Endothelial cell of hepatic sinusoid (primary cell): ENCODE measurements around the gene OR2Z1.
"Not testable (repeated sequence)": the region's sequence is repeated elsewhere in the genome, so short reads cannot be mapped to it uniquely, and the experiment has no call there.

Experiments used
- in situ Hi-C: cut with HindIII; loops from 2 replicates; pipeline ENCODE4 v1.10.0; 2017; ENCODE audit warnings: low sequenced_read_pairs

OR2Z1 gene

GRCh38 chr19:8700956-8701355, 20.5 kb upstream of the OR2Z1 start:
- in situ Hi-C loops: no loop called here

DNA sequence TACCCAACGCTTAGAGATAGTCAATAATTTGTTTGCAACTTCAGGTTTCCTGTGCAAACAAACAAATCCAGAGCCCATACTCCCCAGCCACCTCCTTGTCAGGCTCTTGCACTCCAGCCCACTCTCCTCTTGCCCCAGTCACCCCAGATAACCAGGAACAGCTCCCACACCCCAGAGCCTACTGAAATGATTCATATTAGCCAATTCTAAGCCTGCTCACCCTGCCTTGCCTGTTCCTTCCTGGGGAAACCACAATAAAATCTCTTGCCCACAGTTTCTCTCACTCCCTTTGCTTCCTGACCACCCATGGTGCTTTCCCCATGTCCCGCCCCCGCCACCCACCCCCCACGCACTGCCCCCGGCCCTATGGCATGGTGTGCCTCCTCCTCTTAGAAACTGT, 19.1 kb upstream of the OR2Z1 start:
- in situ Hi-C loops: no loop called here

- in situ Hi-C loops: no loop called here
Measured at GRCh38 chr19:8703223-8703622, 18.2 kb upstream of the OR2Z1 start.

- in situ Hi-C loops: not testable (repeated sequence)
Measured at GRCh38 chr19:8705304-8705703, 16.1 kb upstream of the OR2Z1 start.

GRCh38 chr19:8705742-8706141, 15.7 kb upstream of the OR2Z1 start:
- in situ Hi-C loops: no loop called here

DNA sequence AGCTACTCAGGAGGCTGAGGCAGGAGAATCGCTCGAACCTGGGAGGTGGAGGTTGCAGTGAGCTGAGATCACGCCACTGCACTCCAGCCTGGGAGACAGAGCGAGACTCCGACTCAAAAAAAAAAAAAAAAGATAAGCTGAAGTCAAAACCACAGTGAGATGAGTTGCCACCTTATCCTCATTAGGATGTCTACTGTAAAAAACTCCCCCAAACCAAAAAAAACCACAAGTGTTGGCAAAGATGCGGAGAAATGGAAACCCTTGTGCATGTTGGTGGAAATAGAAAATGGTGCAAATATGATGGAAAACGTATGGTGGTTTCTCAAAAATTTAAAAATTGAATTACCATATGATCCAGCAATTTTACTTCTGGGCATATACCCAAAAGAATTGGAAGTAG, 11.1 kb upstream of the OR2Z1 start:
- in situ Hi-C loops: not testable (repeated sequence)

DNA sequence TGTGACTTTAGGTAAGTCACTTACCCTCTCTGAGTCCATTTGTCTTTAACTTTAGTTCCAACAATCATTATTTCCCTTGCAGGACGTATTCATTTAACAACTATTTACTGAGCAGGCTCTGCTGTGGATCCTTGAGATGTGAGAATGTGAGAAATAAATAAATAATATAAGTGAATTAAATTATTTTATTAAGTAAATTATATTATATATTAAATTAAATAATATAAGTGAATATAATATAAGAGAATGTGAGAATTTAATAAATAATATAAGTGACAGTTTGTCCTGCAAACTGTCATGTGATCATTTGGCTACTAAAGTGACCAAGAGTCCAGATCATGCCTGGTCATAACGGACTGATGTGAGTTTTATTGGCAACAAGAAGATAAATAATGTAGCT, 598 bp downstream of the OR2Z1 start:
- in situ Hi-C loops: no loop called here

- in situ Hi-C loops: no loop called here
Measured at GRCh38 chr19:8724276-8724675, 2.8 kb downstream of the OR2Z1 start.

GRCh38 chr19:8731428-8732169, 10.2 kb downstream of the OR2Z1 start:
- in situ Hi-C loops: no loop called here

GRCh38 chr19:8738377-8738776, 16.9 kb downstream of the OR2Z1 start:
- in situ Hi-C loops: no loop called here

DNA sequence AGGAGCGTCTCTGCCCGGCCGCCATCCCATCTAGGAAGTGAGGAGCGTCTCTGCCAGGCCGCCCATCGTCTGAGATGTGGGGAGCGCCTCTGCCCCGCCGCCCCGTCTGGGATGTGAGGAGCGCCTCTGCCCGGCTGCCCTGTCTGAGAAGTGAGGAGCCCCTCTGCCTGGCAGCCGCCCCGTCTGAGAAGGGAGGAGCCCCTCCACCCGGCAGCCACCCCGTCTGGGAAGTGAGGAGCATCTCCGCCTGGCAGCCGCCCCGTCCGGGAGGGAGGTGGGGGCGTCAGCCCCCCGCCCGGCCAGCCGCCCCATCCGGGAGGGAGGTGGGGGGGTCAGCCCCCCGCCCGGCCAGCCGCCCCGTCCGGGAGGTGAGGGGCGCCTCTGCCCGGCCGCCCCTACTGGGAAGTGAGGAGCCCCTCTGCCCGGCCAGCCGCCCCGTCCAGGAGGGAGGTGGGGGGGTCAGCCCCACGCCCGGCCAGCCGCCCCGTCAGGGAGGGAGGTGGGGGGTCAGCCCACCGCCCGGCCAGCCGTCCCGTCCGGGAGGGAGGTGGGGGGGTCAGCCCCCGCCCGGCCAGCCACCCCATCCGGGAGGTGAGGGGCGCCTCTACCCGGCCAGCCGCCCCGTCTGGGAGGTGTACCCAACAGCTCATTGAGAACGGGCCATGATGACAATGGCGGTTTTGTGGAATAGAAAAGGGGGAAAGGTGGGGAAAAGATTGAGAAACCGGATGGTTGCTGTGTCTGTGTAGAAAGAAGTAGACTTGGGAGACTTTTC, 18.0 kb downstream of the OR2Z1 start:
- in situ Hi-C loops: not testable (repeated sequence)

DNA sequence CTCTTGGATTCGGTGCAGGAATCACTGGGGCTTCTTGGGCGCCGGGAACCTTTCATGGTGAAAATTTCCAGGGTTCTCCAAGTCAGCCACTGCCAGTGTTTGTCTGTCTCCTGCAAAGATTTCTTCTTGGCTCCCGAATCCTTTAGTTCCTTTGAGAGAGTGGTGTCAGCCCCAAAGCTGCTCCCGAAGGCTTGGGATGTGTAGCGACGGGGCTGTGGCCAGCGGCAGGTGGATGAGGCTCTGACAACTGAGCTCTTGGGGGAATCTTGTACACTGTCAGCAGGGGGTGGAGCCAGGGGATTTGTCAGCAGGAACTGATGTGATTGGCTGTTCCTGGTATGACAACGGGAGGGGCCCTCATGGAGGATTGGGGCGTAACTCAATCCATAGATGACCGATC, 45.8 kb downstream of the OR2Z1 start:
- in situ Hi-C loops: not testable (repeated sequence)

- in situ Hi-C loops: not testable (repeated sequence)
Measured at GRCh38 chr19:8769265-8769664, 47.8 kb downstream of the OR2Z1 start.

GRCh38 chr19:8773587-8773986, 52.2 kb downstream of the OR2Z1 start:
- in situ Hi-C loops: not testable (repeated sequence)
